ENCODE results near the gene NOTCH1. TPM values are rescaled to one million over a fixed set of nuclear protein-coding genes. Genes with fewer than 3 reads are reported as not detected.
A peak's percentile ranks its signal among the peaks of the same experiment; 100 is the strongest.

The NOTCH1 gene
- total and polyA plus RNA-seq, 2 of the 13 experiments (the other 11 are each of a cell fraction or from before 2014, with no cell fraction given), result 0.09 to 0.35 TPM

DNA sequence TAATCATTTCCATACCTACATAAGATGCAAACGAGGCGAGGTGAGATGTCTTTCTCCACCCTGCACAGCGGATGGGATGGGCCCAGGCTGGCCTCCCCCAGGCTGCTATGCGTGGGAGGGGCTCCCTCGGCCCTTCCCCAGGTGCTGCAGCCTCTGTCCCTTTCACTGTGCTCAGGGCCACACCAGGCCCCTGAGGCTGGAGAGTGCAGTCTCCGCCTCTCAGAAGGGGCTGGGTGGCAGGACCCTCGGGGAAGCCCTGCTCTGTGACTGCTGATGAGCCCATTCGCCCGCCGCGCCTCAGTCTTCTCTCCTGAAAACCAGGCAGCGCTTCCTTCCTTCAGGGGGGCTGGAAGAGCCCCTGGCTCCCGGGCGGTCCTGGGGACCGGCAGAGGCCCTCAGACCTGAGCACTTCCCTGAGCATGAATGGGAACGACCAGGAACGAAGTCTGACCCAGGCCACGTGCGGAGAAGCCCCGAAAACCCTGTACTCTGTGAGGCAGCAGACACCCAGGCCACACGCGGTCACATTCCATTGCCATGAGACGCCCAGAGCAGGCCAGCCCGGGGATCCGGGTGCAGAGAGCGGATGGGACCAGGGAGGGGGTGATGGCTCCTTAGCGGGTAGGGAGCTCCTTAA, 21.9 kb upstream of the NOTCH1 start (continued):
- TF ChIP-seq, protein P1, sequence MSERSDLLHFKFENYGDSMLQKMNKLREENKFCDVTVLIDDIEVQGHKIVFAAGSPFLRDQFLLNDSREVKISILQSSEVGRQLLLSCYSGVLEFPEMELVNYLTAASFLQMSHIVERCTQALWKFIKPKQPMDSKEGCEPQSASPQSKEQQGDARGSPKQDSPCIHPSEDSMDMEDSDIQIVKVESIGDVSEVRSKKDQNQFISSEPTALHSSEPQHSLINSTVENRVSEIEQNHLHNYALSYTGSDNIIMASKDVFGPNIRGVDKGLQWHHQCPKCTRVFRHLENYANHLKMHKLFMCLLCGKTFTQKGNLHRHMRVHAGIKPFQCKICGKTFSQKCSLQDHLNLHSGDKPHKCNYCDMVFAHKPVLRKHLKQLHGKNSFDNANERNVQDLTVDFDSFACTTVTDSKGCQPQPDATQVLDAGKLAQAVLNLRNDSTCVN (CRISPR knock-in tag; IDR thresholded peaks at IDR 0.05; ENCODE audit: borderline replicate concordance), result peak; percentile 60; the same call in 1 of the 2 replicates
- TF ChIP-seq TFE3 (CRISPR knock-in tag; IDR thresholded peaks at IDR 0.05), result peak; percentile 90
- TF ChIP-seq SAP130 (CRISPR knock-in tag; IDR thresholded peaks at IDR 0.05; ENCODE audit: low read depth), result peak; percentile 75
- no peak; the same call in 1 of the 2 replicates for TF ChIP-seq ZNF256 (CRISPR knock-in tag; conservative IDR thresholded peaks at IDR 0.05)
- TF ChIP-seq RBFOX2 (IDR thresholded peaks at IDR 0.05; ENCODE audit: low read depth, low read length), result no peak
- TF ChIP-seq, protein P2, sequence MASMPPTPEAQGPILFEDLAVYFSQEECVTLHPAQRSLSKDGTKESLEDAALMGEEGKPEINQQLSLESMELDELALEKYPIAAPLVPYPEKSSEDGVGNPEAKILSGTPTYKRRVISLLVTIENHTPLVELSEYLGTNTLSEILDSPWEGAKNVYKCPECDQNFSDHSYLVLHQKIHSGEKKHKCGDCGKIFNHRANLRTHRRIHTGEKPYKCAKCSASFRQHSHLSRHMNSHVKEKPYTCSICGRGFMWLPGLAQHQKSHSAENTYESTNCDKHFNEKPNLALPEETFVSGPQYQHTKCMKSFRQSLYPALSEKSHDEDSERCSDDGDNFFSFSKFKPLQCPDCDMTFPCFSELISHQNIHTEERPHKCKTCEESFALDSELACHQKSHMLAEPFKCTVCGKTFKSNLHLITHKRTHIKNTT (CRISPR knock-in tag; IDR thresholded peaks at IDR 0.05), result no peak
- TF ChIP-seq POLR2AphosphoS2 (IDR thresholded peaks at IDR 0.05; ENCODE audit: low read depth, low read length), result no peak
- no peak for TF ChIP-seq ZNF720 (CRISPR knock-in tag; IDR thresholded peaks at IDR 0.05)
- TF ChIP-seq ZNF670 (CRISPR knock-in tag; IDR thresholded peaks at IDR 0.05; ENCODE audit: borderline replicate concordance), result 0 out of 2 replicates have a peak, but pooled peaks have one; percentile 31
- TF ChIP-seq MEIS2 (CRISPR knock-in tag; IDR thresholded peaks at IDR 0.05), result peak; percentile 49; the same call in 1 of the 2 replicates
- TF ChIP-seq TGIF2 (CRISPR knock-in tag; IDR thresholded peaks at IDR 0.05), result 0 out of 2 replicates have a peak, but pooled peaks have one; percentile 61
- TF ChIP-seq MIER3 (CRISPR knock-in tag; IDR thresholded peaks at IDR 0.05; ENCODE audit: borderline replicate concordance), result peak; percentile 52; the same call in 1 of the 2 replicates
- TF ChIP-seq, protein P3, sequence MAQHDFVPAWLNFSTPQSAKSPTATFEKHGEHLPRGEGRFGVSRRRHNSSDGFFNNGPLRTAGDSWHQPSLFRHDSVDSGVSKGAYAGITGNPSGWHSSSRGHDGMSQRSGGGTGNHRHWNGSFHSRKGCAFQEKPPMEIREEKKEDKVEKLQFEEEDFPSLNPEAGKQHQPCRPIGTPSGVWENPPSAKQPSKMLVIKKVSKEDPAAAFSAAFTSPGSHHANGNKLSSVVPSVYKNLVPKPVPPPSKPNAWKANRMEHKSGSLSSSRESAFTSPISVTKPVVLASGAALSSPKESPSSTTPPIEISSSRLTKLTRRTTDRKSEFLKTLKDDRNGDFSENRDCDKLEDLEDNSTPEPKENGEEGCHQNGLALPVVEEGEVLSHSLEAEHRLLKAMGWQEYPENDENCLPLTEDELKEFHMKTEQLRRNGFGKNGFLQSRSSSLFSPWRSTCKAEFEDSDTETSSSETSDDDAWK (CRISPR knock-in tag; IDR thresholded peaks at IDR 0.05), result no peak
- no peak for TF ChIP-seq FOXK1 (CRISPR knock-in tag; IDR thresholded peaks at IDR 0.05; ENCODE audit: borderline replicate concordance, low read depth)
- no peak for TF ChIP-seq IKZF1 (IDR thresholded peaks at IDR 0.05)
- TF ChIP-seq ZNF460 (CRISPR knock-in tag; IDR thresholded peaks at IDR 0.05; ENCODE audit: borderline replicate concordance), result no peak
